Esophagus squamous epithelium (tissue), 4 donors: ENCODE data around the gene GALNT14.

Experiments
- POLR2A ChIP-seq, 4 donors: fragments of 450-650 bp; IDR thresholded peaks; one replicate each; pipeline ENCODE4 v1.6.1; 2017; ENCODE audit warnings: antibody characterized with exemption in 4 of 4, mild to moderate bottlenecking in 4 of 4, moderate library complexity in 3 of 4
- TF ChIP-seq, protein P1 (sequence below), 6 experiments: fragments of 450-650 bp in 4 of 6; fragments of 200-600 bp in 2 of 6; sonication (generic) in 2 of 6; IDR thresholded peaks; one replicate each; pipeline ENCODE4 v1.5.1; 2016 to 2019; ENCODE audit warnings: antibody characterized with exemption in 6 of 6, mild to moderate bottlenecking in 4 of 6, moderate library complexity in 4 of 6

DNA sequence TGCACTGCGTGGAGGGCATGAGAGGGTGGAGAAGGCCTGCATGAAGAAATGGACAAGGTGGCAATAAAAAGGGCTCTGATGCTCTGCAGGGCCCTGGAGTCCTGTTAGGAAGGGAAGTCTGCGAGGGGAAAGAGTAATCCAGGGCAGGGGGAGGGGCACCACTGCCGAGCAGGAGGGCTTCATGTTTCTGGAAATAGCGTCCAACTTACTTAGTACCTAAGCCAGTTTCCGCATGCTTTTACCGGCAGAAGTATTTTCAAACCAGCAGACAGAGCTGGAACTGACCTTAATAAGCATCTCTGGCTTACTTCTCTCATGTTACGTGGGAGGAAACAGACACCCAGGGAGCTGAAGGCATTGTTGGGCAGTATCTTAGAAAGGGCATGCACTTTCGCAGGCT lies 156.7 kb downstream of the GALNT14 start:
- TF ChIP-seq, protein P1, sequence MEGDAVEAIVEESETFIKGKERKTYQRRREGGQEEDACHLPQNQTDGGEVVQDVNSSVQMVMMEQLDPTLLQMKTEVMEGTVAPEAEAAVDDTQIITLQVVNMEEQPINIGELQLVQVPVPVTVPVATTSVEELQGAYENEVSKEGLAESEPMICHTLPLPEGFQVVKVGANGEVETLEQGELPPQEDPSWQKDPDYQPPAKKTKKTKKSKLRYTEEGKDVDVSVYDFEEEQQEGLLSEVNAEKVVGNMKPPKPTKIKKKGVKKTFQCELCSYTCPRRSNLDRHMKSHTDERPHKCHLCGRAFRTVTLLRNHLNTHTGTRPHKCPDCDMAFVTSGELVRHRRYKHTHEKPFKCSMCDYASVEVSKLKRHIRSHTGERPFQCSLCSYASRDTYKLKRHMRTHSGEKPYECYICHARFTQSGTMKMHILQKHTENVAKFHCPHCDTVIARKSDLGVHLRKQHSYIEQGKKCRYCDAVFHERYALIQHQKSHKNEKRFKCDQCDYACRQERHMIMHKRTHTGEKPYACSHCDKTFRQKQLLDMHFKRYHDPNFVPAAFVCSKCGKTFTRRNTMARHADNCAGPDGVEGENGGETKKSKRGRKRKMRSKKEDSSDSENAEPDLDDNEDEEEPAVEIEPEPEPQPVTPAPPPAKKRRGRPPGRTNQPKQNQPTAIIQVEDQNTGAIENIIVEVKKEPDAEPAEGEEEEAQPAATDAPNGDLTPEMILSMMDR (IDR thresholded peaks at IDR 0.05) = no peak
- no peak for TF ChIP-seq POLR2A (IDR thresholded peaks at IDR 0.05)
